H1 (cell line): ENCODE measurements around the gene JPH3. TPM values are rescaled to one million over a fixed set of nuclear protein-coding genes. Genes with fewer than 3 reads are reported as not detected.

ENCODE experiments used
- CHD1 ChIP-seq: IDR thresholded peaks from 2 replicates; pipeline ENCODE4 v1.6.1; 2012; ENCODE audit warnings: low read depth, low read length, improper control_type of control experiment
- EGR1 ChIP-seq: IDR thresholded peaks from 2 replicates; pipeline ENCODE4 v1.6.1; 2011; ENCODE audit warnings: low read depth, low read length, borderline replicate concordance
- GTF2F1 ChIP-seq: IDR thresholded peaks from 2 replicates; pipeline ENCODE4 v1.6.1; 2012; ENCODE audit warnings: low read depth, low read length, improper control_type of control experiment, borderline replicate concordance
- KDM5A ChIP-seq: fragments of 200-600 bp; IDR thresholded peaks from 2 replicates; pipeline ENCODE4 v1.7.1; 2012; ENCODE audit warnings: mild to moderate bottlenecking, low read length, inconsistent platforms, mixed read lengths
- POLR2A ChIP-seq, 2 experiments: IDR thresholded peaks; 1 replicate in 1 of 2; 2 replicates in 1 of 2; pipeline ENCODE4 v1.6.1; 2011; ENCODE audit warnings: low read depth in 2 of 2, low read length in 2 of 2, mild to moderate bottlenecking in 2 of 2; ENCODE audit errors: control extremely low read depth in 1 of 2
- RBBP5 ChIP-seq: IDR thresholded peaks from 2 replicates; pipeline ENCODE4 v1.7.1; 2012; ENCODE audit warnings: low read depth, mild to moderate bottlenecking, inconsistent platforms, low read length, moderate library complexity, borderline replicate concordance
- SAP30 ChIP-seq: fragments of 300-600 bp; sonication (generic); IDR thresholded peaks from 2 replicates; pipeline ENCODE4 v1.7.1; 2012; ENCODE audit warnings: low read length, moderate library complexity, mild to moderate bottlenecking, inconsistent platforms; ENCODE audit not compliant: insufficient read depth, insufficient replicate concordance
- SIN3A ChIP-seq, 2 experiments: IDR thresholded peaks in 1 of 2; conservative IDR thresholded peaks in 1 of 2; 2 replicates each; pipeline ENCODE4 v1.6.1; 2011 to 2012; ENCODE audit warnings: low read length in 2 of 2, improper control_type of control experiment in 1 of 2, low read depth in 1 of 2, mild to moderate bottlenecking in 1 of 2
- SIRT6 ChIP-seq: IDR thresholded peaks from one replicate; pipeline ENCODE4 v1.7.1; 2012; ENCODE audit warnings: low read length, inconsistent platforms
- polyA plus RNA-seq, 7 experiments: library from polyadenylated mRNA; depleted of rRNA in 3 of 7; stranded (reverse) in 5 of 7; unstranded in 2 of 7; fragments of >200 nt in 5 of 7; fragments of 200-250 nt in 2 of 7; gene quantifications; 1 replicate in 5 of 7; 2 replicates in 1 of 7; 4 replicates in 1 of 7; pipeline versions ENCODE4 v1.2.1 to v1.2.3, GENCODE V29; 2011 to 2013; ENCODE audit warnings: missing spikeins in 2 of 7, mixed read lengths in 2 of 7
- total RNA-seq: library from RNA; stranded (reverse); fragmentation: NEBNext Ultra II Directional; extraction: Animal tissue kit (Norgen Biotek cat#: 25700); gene quantifications from 2 replicates; pipeline ENCODE4 v1.2.1, GENCODE V29; 2021
- TF ChIP-seq, protein P1 (sequence below): fragments of 300-600 bp; sonication (generic); IDR thresholded peaks from 2 replicates; pipeline ENCODE4 v1.7.1; 2012; ENCODE audit warnings: low read length, moderate library complexity, mild to moderate bottlenecking, inconsistent platforms; ENCODE audit not compliant: insufficient replicate concordance

Gene JPH3
- total and polyA plus RNA-seq, 2 of the 8 experiments (the other 6 are each of a cell fraction or from before 2014, with no cell fraction given): 10.3 to 28.3 TPM

DNA sequence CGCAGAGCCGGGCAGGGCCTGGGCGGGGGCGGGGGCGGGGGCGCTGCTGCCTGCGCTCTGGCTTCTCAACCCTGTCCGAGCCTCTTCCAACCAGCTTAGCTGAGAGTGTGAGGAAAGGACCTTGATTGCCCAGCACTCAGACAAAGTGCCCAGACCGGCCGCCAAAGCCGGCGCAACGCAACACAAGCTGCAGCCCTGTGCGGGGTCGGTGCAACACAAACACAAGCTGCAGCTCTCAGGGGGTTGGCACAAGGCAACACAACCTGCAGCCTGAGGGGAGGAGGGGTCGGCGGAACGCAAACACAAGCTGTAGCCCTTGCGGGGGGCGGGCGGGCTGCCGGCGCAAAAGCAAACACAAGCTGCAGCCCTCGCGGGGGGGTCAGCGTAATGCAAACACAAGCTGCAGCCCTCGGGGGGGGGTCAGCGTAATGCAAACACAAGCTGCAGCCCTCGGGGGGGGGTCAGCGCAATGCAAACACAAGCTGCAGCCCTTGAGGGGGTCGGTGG lies 103.5 kb downstream of the JPH3 start (continued):
- TF ChIP-seq, protein P1, sequence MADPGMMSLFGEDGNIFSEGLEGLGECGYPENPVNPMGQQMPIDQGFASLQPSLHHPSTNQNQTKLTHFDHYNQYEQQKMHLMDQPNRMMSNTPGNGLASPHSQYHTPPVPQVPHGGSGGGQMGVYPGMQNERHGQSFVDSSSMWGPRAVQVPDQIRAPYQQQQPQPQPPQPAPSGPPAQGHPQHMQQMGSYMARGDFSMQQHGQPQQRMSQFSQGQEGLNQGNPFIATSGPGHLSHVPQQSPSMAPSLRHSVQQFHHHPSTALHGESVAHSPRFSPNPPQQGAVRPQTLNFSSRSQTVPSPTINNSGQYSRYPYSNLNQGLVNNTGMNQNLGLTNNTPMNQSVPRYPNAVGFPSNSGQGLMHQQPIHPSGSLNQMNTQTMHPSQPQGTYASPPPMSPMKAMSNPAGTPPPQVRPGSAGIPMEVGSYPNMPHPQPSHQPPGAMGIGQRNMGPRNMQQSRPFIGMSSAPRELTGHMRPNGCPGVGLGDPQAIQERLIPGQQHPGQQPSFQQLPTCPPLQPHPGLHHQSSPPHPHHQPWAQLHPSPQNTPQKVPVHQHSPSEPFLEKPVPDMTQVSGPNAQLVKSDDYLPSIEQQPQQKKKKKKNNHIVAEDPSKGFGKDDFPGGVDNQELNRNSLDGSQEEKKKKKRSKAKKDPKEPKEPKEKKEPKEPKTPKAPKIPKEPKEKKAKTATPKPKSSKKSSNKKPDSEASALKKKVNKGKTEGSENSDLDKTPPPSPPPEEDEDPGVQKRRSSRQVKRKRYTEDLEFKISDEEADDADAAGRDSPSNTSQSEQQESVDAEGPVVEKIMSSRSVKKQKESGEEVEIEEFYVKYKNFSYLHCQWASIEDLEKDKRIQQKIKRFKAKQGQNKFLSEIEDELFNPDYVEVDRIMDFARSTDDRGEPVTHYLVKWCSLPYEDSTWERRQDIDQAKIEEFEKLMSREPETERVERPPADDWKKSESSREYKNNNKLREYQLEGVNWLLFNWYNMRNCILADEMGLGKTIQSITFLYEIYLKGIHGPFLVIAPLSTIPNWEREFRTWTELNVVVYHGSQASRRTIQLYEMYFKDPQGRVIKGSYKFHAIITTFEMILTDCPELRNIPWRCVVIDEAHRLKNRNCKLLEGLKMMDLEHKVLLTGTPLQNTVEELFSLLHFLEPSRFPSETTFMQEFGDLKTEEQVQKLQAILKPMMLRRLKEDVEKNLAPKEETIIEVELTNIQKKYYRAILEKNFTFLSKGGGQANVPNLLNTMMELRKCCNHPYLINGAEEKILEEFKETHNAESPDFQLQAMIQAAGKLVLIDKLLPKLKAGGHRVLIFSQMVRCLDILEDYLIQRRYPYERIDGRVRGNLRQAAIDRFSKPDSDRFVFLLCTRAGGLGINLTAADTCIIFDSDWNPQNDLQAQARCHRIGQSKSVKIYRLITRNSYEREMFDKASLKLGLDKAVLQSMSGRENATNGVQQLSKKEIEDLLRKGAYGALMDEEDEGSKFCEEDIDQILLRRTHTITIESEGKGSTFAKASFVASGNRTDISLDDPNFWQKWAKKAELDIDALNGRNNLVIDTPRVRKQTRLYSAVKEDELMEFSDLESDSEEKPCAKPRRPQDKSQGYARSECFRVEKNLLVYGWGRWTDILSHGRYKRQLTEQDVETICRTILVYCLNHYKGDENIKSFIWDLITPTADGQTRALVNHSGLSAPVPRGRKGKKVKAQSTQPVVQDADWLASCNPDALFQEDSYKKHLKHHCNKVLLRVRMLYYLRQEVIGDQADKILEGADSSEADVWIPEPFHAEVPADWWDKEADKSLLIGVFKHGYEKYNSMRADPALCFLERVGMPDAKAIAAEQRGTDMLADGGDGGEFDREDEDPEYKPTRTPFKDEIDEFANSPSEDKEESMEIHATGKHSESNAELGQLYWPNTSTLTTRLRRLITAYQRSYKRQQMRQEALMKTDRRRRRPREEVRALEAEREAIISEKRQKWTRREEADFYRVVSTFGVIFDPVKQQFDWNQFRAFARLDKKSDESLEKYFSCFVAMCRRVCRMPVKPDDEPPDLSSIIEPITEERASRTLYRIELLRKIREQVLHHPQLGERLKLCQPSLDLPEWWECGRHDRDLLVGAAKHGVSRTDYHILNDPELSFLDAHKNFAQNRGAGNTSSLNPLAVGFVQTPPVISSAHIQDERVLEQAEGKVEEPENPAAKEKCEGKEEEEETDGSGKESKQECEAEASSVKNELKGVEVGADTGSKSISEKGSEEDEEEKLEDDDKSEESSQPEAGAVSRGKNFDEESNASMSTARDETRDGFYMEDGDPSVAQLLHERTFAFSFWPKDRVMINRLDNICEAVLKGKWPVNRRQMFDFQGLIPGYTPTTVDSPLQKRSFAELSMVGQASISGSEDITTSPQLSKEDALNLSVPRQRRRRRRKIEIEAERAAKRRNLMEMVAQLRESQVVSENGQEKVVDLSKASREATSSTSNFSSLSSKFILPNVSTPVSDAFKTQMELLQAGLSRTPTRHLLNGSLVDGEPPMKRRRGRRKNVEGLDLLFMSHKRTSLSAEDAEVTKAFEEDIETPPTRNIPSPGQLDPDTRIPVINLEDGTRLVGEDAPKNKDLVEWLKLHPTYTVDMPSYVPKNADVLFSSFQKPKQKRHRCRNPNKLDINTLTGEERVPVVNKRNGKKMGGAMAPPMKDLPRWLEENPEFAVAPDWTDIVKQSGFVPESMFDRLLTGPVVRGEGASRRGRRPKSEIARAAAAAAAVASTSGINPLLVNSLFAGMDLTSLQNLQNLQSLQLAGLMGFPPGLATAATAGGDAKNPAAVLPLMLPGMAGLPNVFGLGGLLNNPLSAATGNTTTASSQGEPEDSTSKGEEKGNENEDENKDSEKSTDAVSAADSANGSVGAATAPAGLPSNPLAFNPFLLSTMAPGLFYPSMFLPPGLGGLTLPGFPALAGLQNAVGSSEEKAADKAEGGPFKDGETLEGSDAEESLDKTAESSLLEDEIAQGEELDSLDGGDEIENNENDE: no peak
- TF ChIP-seq CHD1 (no peak), KDM5A (no peak), SIN3A (conservative IDR thresholded peaks at IDR 0.05 in 1 of 2, IDR thresholded peaks at IDR 0.05 in 1 of 2; ENCODE audit: low read depth in 1 of 2, low read length in 2 of 2) (no peak), SIRT6 (no peak), EGR1 (no peak), SAP30 (no peak), GTF2F1 (no peak), RBBP5 (no peak), POLR2A (IDR thresholded peaks at IDR 0.05; ENCODE audit: control extremely low read depth in 1 of 2, low read depth in 2 of 2, low read length in 2 of 2) (no peak)
